Naive thymus-derived CD8-positive, alpha-beta T cell (primary cell): ENCODE results near the gene FASTKD1. TPM values are rescaled to one million over a fixed set of nuclear protein-coding genes. Genes with fewer than 3 reads are reported as not detected.
"Not testable (repeated sequence)": the region's sequence is repeated elsewhere in the genome, so short reads cannot be mapped to it uniquely, and the experiment has no call there.

ENCODE experiments used
- ATAC-seq, 2 donors: fragments of 150-1000 bp; cut with Tn5 transposase in 1 of 2; sonication (Bioruptor Pico), chemical (Tn5 transposase) in 1 of 2; 1 replicate in 1 of 2; 2 replicates in 1 of 2; pipeline ENCODE4 v1.10.0; 2021; ENCODE audit warnings: mild to moderate bottlenecking in 2 of 2, moderate library complexity in 2 of 2
- POLR2A ChIA-PET: fragments of 350-600 bp; sonication (Branson Sonifier 250); formaldehyde crosslinking; loops from one replicate; lab custom pipeline; 2021; ENCODE audit warnings: antibody characterized with exemption; lab: Charles Lee
- DNase-seq, 10 donors: peaks; one replicate each; pipeline versions ENCODE4 v3.0.0 to v3.0.0-alpha.2; 2020 to 2022
- H3K27ac Mint-ChIP-seq, 10 donors: one replicate each; pipeline ENCODE4 v1.8.0; 2020 to 2022; ENCODE audit warnings: mild to moderate bottlenecking in 10 of 10, mixed read lengths in 10 of 10, moderate library complexity in 4 of 10, inconsistent platforms in 1 of 10
- H3K27me3 Mint-ChIP-seq, 5 donors: one replicate each; pipeline ENCODE4 v1.8.0; 2021 to 2022; ENCODE audit warnings: mixed read lengths in 5 of 5
- H3K36me3 Mint-ChIP-seq, 3 donors: one replicate each; pipeline ENCODE4 v1.8.0; 2020 to 2022; ENCODE audit warnings: mixed read lengths in 3 of 3, mild to moderate bottlenecking in 2 of 3, inconsistent platforms in 1 of 3
- H3K4me1 Mint-ChIP-seq, 4 donors: one replicate each; pipeline ENCODE4 v1.8.0; 2021 to 2022; ENCODE audit warnings: mixed read lengths in 4 of 4
- H3K4me3 Mint-ChIP-seq, 10 donors: one replicate each; pipeline ENCODE4 v1.8.0; 2020 to 2022; ENCODE audit warnings: mild to moderate bottlenecking in 10 of 10, mixed read lengths in 10 of 10, moderate library complexity in 6 of 10, inconsistent platforms in 1 of 10
- H3K9me3 Mint-ChIP-seq, 9 donors: one replicate each; pipeline ENCODE4 v1.8.0; 2020 to 2022; ENCODE audit warnings: mixed read lengths in 9 of 9, mild to moderate bottlenecking in 3 of 9, inconsistent platforms in 1 of 9, moderate library complexity in 1 of 9
- polyA plus RNA-seq, 3 donors: library from polyadenylated mRNA; unstranded; fragments of 300-500 nt; fragmentation: Illumina TruSeq; gene quantifications; one replicate each; pipeline ENCODE4 v1.2.3, GENCODE V29; 2021
- total RNA-seq, 8 experiments: library from RNA in 2 of 8; stranded (reverse) in 2 of 8; gene quantifications; one replicate each; pipeline ENCODE4 v1.2.3 and lab custom pipeline; 2021 to 2026

Gene FASTKD1
- total and polyA plus RNA-seq, 5 experiments from 2014 or later, result 10.8 to 26.8 (median 17.3) TPM

- no peak for ATAC-seq
- peaks cover 18 to 58% (median 55%) of the 10 kb centered on the region in 4 donors for H3K4me1 Mint-ChIP-seq
Observed at GRCh38 chr2:169585673-169586072, 12.0 kb upstream of the FASTKD1 start.

GRCh38 chr2:169584005-169584877 lies 10.6 kb upstream of the FASTKD1 start, which contains the start of gene PPIG:
Gene PPIG, plus strand, starts transcription at chr2:169584351. Its CDS starts 19,691 bp downstream, at chr2:169604042.
- no peaks in the 10 kb centered on the region for H3K27me3 Mint-ChIP-seq
- DNase-seq, result peak; percentile 73 to 93 (median 88)
- peaks cover 12 to 46% (median 42%) of the 10 kb centered on the region in 4 donors for H3K4me1 Mint-ChIP-seq
- H3K27ac Mint-ChIP-seq, result peak within 1 kb of the TSS; percentile 97 to 100 (median 100)
- POLR2A ChIA-PET, result interaction anchor here (0.6 to 3.8 kb wide), 10 partner anchors 11 to 372 kb away, joined by 3 to 38 read pairs (median 4); partner anchors contain the start of genes BBS5, CFAP210, FASTKD1 and METTL5
- H3K9me3 Mint-ChIP-seq, result peaks cover 0 to 11% (median 0%) of the 10 kb centered on the region in 9 donors
- peaks cover 0 to 6% (median 4%) of the 10 kb centered on the region in 3 donors for H3K36me3 Mint-ChIP-seq
- peak within 1 kb of the TSS; percentile 96 to 99 (median 98) for H3K4me3 Mint-ChIP-seq
- ATAC-seq, result peak; percentile 87 to 91

More at GRCh38 chr2:169585673-169586072, 12.0 kb upstream of the FASTKD1 start:
- H3K27me3 Mint-ChIP-seq, result no peaks in the 10 kb centered on the region
- H3K9me3 Mint-ChIP-seq, result peaks cover 0 to 11% (median 0%) of the 10 kb centered on the region in 9 donors
- peaks cover 1 to 14% (median 10%) of the 10 kb centered on the region in 3 donors for H3K36me3 Mint-ChIP-seq
- no peak for DNase-seq
- H3K4me3 Mint-ChIP-seq, result peak overlapping the region; percentile 96 to 99 (median 98)
- POLR2A ChIA-PET, result interaction anchor here (1.7 to 3.8 kb wide), 4 partner anchors 12 to 213 kb away, joined by 7 to 38 read pairs (median 10); partner anchors contain the start of genes BBS5, FASTKD1 and SSB
- peak overlapping the region; percentile 97 to 100 (median 100) for H3K27ac Mint-ChIP-seq

- ATAC-seq (no peak), DNase-seq (no peak)
- H3K27ac Mint-ChIP-seq, result peak overlapping the region; percentile 97 to 100 (median 100)
- peaks cover 0 to 6% (median 4%) of the 10 kb centered on the region in 3 donors for H3K36me3 Mint-ChIP-seq
- peaks cover 12 to 40% (median 35%) of the 10 kb centered on the region in 4 donors for H3K4me1 Mint-ChIP-seq
- H3K27me3 Mint-ChIP-seq, result no peaks in the 10 kb centered on the region
- POLR2A ChIA-PET, result interaction anchor here (0.7 to 3.8 kb wide), 2 partner anchors 10 to 45 kb away, joined by 4 to 38 read pairs; partner anchors contain the start of gene FASTKD1
- H3K9me3 Mint-ChIP-seq, result peaks cover 0 to 11% (median 0%) of the 10 kb centered on the region in 9 donors
- H3K4me3 Mint-ChIP-seq, result peak overlapping the region in 8 of 10 donors; percentile 38 to 99 (median 98)
Observed at GRCh38 chr2:169583518-169583917, 9.9 kb upstream of the FASTKD1 start.

GRCh38 chr2:169582552-169583266 lies 9.0 kb upstream of the FASTKD1 start:
- not testable (repeated sequence) for H3K27me3 Mint-ChIP-seq, DNase-seq, ATAC-seq, H3K36me3 Mint-ChIP-seq
- Mint-ChIP-seq H3K4me3 (peak overlapping the region in 3 of 10 donors; percentile 42 to 74 (median 61)), H3K9me3 (peaks cover 0 to 11% (median 0%) of the 10 kb centered on the region in 9 donors), H3K4me1 (peaks cover 11 to 33% (median 31%) of the 10 kb centered on the region in 4 donors), H3K27ac (peak overlapping the region in 8 of 10 donors; percentile 27 to 90 (median 80))
- POLR2A ChIA-PET, result interaction anchor here (1.2 to 3.8 kb wide), 2 partner anchors 9 kb away, joined by 3 to 38 read pairs; partner anchors contain the start of gene FASTKD1

GRCh38 chr2:169579044-169579443 lies 5.4 kb upstream of the FASTKD1 start:
- no peak overlapping the region for H3K4me3 Mint-ChIP-seq
- H3K9me3 Mint-ChIP-seq, result peaks cover 0 to 5% (median 0%) of the 10 kb centered on the region in 9 donors
- no peak overlapping the region for H3K27ac Mint-ChIP-seq
- H3K4me1 Mint-ChIP-seq, result peaks cover 4 to 5% (median 4%) of the 10 kb centered on the region in 4 donors
- H3K27me3 Mint-ChIP-seq, result peaks cover 0 to 3% (median 0%) of the 10 kb centered on the region in 5 donors
- POLR2A ChIA-PET, result no interaction called here
- DNase-seq, result no peak
- ATAC-seq, result no peak
- peaks cover 0 to 2% (median 0%) of the 10 kb centered on the region in 3 donors for H3K36me3 Mint-ChIP-seq

GRCh38 chr2:169575264-169575663 lies 1.6 kb upstream of the FASTKD1 start:
- POLR2A ChIA-PET, H3K4me3 Mint-ChIP-seq, H3K27ac Mint-ChIP-seq, H3K27me3 Mint-ChIP-seq, DNase-seq, H3K9me3 Mint-ChIP-seq, ATAC-seq, H3K36me3 Mint-ChIP-seq: not testable (repeated sequence)
- H3K4me1 Mint-ChIP-seq, result peaks cover 6 to 20% (median 16%) of the 10 kb centered on the region in 4 donors

GRCh38 chr2:169574539-169574938 lies 874 bp upstream of the FASTKD1 start:
- not testable (repeated sequence) for ATAC-seq, H3K36me3 Mint-ChIP-seq, H3K27me3 Mint-ChIP-seq, DNase-seq, H3K9me3 Mint-ChIP-seq
- peak overlapping the region in 2 of 10 donors; percentile 27 to 70 for H3K27ac Mint-ChIP-seq
- H3K4me1 Mint-ChIP-seq, result peaks cover 9 to 24% (median 20%) of the 10 kb centered on the region in 4 donors
- POLR2A ChIA-PET, result interaction anchor here (2.4 to 2.9 kb wide), 2 partner anchors 10 to 95 kb away, joined by 7 to 38 read pairs; partner anchors contain the start of genes BBS5 and PPIG
- H3K4me3 Mint-ChIP-seq, result peak overlapping the region in 1 of 10 donors; percentile 68

GRCh38 chr2:169573974-169574299 lies 272 bp upstream of the FASTKD1 start:
- Mint-ChIP-seq H3K27ac (peak overlapping the region in 9 of 10 donors; percentile 86 to 98 (median 96)), H3K9me3 (no peaks in the 10 kb centered on the region), H3K27me3 (peaks cover 0 to 3% (median 0%) of the 10 kb centered on the region in 5 donors), H3K36me3 (peaks cover 0 to 9% (median 0%) of the 10 kb centered on the region in 3 donors), H3K4me3 (peak overlapping the region; percentile 95 to 100 (median 97)), H3K4me1 (peaks cover 9 to 27% (median 20%) of the 10 kb centered on the region in 4 donors)
- DNase-seq (no peak), ATAC-seq (no peak)
- POLR2A ChIA-PET, result interaction anchor here (0.6 to 2.9 kb wide), 5 partner anchors 8 to 98 kb away, joined by 3 to 38 read pairs (median 7); partner anchors contain the start of genes BBS5 and PPIG

GRCh38 chr2:169572821-169573159 lies 875 bp downstream of the FASTKD1 start:
- H3K27ac Mint-ChIP-seq, result peak overlapping the region in 8 of 10 donors; percentile 86 to 98 (median 96)
- peak overlapping the region; percentile 95 to 100 (median 97) for H3K4me3 Mint-ChIP-seq
- H3K9me3 Mint-ChIP-seq, result no peaks in the 10 kb centered on the region
- peaks cover 9 to 27% (median 20%) of the 10 kb centered on the region in 4 donors for H3K4me1 Mint-ChIP-seq
- H3K36me3 Mint-ChIP-seq, result peaks cover 0 to 15% (median 0%) of the 10 kb centered on the region in 3 donors
- no peak for ATAC-seq
- no peak for DNase-seq
- H3K27me3 Mint-ChIP-seq, result peaks cover 0 to 3% (median 0%) of the 10 kb centered on the region in 5 donors
- POLR2A ChIA-PET, result interaction anchor here (1.4 to 2.9 kb wide), 3 partner anchors 10 to 93 kb away, joined by 7 to 38 read pairs (median 8); partner anchors contain the start of genes BBS5 and PPIG

GRCh38 chr2:169572189-169572588 lies 1.5 kb downstream of the FASTKD1 start:
- POLR2A ChIA-PET, result interaction anchor here (1.0 to 2.9 kb wide), 3 partner anchors 10 to 93 kb away, joined by 3 to 38 read pairs (median 7); partner anchors contain the start of genes BBS5 and PPIG
- Mint-ChIP-seq H3K9me3 (no peaks in the 10 kb centered on the region), H3K4me3 (no peak overlapping the region), H3K27me3 (no peaks in the 10 kb centered on the region), H3K27ac (no peak overlapping the region), H3K4me1 (peaks cover 11 to 27% (median 20%) of the 10 kb centered on the region in 4 donors), H3K36me3 (peaks cover 0 to 15% (median 0%) of the 10 kb centered on the region in 3 donors)
- no peak for DNase-seq
- no peak for ATAC-seq

- no peak overlapping the region for H3K27ac Mint-ChIP-seq
- peaks cover 11 to 27% (median 20%) of the 10 kb centered on the region in 4 donors for H3K4me1 Mint-ChIP-seq
- no peaks in the 10 kb centered on the region for H3K27me3 Mint-ChIP-seq
- no peak overlapping the region for H3K4me3 Mint-ChIP-seq
- no peak for ATAC-seq
- H3K36me3 Mint-ChIP-seq, result peaks cover 0 to 15% (median 0%) of the 10 kb centered on the region in 3 donors
- no peak for DNase-seq
- H3K9me3 Mint-ChIP-seq, result no peaks in the 10 kb centered on the region
- POLR2A ChIA-PET, result interaction anchor here (1.0 to 2.9 kb wide), 2 partner anchors 9 to 92 kb away, joined by 3 to 7 read pairs; partner anchors contain the start of gene BBS5
Observed at GRCh38 chr2:169571571-169571970, 2.1 kb downstream of the FASTKD1 start.
